Hepatocyte (in vitro differentiated cells): ENCODE results near the gene KCNMA1.

ENCODE experiments used
- EZH2 ChIP-seq: fragments of 200-600 bp; sonication (generic); IDR thresholded peaks from 2 replicates; pipeline ENCODE4 v1.6.1; 2016; ENCODE audit warnings: antibody characterized with exemption, mild to moderate bottlenecking, borderline replicate concordance
- TF ChIP-seq, protein P1 (sequence below): fragments of 200-600 bp; sonication (generic); IDR thresholded peaks from 2 replicates; pipeline ENCODE4 v1.5.1; 2016; ENCODE audit warnings: antibody characterized with exemption, mild to moderate bottlenecking; ENCODE audit not compliant: poor library complexity

DNA sequence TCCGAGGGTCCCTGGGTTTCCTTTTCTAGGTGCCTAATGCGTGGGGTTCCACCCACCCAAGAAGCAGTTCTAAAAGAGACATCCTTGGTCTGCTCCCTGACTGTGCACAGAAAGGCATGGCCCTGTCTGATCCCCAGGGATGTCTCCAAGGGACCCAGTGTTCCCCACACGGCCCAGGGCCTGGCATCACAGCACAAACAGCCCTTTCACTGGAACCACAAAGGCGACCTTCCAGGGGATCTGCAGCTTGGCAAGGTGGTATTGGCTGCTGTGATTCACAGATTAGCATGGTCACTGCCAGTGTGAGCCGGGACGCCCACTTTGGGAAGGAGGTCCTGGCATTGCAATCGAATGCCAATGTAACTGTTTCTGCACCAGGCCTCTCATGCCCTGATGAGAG, 6.4 kb downstream of the KCNMA1 start:
- TF ChIP-seq, protein P1, sequence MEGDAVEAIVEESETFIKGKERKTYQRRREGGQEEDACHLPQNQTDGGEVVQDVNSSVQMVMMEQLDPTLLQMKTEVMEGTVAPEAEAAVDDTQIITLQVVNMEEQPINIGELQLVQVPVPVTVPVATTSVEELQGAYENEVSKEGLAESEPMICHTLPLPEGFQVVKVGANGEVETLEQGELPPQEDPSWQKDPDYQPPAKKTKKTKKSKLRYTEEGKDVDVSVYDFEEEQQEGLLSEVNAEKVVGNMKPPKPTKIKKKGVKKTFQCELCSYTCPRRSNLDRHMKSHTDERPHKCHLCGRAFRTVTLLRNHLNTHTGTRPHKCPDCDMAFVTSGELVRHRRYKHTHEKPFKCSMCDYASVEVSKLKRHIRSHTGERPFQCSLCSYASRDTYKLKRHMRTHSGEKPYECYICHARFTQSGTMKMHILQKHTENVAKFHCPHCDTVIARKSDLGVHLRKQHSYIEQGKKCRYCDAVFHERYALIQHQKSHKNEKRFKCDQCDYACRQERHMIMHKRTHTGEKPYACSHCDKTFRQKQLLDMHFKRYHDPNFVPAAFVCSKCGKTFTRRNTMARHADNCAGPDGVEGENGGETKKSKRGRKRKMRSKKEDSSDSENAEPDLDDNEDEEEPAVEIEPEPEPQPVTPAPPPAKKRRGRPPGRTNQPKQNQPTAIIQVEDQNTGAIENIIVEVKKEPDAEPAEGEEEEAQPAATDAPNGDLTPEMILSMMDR = no peak
- no peak for TF ChIP-seq EZH2
